COLO829 (cell line): ENCODE data around the gene COL25A1.

Source experiments
- DNase-seq: peaks from one replicate; pipeline ENCODE4 v3.0.0; 2012; ENCODE audit warnings: low spot score

Gene COL25A1

DNA sequence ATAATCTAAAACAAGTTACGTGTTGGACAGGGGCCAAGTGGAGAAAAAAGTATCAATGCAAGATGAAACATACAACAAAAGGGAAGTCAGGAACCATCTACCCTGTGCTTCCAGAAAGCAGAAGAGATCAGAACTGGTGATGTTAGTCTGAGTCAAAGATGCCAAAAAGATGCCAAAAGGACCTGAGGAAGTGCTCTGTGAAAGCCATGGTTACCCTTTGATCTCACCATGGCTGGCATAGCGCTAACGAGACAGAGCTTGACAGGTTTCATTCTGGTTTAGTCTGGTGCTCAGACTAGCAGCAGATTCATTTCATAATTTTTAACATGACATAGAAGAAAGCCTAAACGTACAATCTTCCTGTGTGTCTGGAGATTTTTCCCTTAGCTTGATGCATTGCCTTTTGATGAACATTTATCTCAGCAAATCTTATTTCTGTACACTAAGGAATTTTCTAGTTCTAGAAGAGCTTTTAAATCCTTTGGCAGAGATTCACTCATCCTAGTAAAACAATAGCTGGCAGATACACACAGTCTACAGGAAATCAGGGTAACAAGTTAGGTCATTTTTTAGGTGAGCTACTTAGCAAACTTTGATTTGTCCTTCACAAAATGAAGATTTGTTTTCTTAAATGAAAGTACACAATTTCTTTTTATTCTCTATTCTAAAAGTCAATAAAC, 87.7 kb downstream of the COL25A1 start:
- no peak for DNase-seq

- no peak for DNase-seq
Observed at GRCh38 chr4:109213056-109213455, 89.4 kb downstream of the COL25A1 start.

DNA sequence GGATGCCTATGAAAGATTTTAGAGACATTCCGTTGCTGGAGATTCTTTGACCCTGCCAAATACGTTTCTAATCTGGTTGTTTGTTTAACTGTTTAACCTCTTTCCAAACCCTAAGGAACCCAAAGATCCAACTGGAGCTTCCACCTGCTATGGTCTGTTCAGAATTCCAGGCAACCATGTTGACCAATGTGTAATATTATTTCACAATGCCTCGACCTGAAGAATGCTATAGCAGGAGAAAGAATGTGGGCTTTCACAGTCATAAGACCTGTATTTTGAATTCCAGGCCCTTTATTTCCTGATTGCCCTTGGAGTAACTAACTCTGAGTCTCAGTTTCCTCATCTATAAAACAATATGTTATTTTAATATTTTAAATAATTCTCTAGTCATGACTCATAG, 90.8 kb downstream of the COL25A1 start:
- DNase-seq, result no peak

DNA sequence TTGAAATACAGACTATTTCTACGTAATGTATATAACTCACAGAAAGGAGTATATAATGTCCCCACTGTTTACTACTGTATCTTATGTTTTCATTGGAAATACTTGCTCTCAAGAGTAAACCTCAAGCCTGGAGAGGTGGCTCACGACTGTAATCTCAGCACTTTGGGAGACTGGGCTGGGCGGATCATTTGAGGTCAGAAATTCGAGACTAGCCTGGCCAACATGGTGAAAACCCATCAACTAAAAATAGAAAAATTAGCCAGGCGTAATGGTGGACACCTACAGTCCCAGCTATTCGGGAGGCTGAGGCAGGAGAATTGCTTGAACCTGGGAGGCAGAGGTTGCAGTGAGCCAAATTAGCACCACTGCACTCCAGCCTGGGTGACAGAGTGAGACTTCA, 92.8 kb downstream of the COL25A1 start:
- no peak for DNase-seq

GRCh38 chr4:109207898-109208297, 94.6 kb downstream of the COL25A1 start:
- no peak for DNase-seq

GRCh38 chr4:109207061-109207460, 95.4 kb downstream of the COL25A1 start:
- DNase-seq, result peak; percentile 83

GRCh38 chr4:109206620-109207019, 95.8 kb downstream of the COL25A1 start:
- no peak for DNase-seq

- DNase-seq, result no peak
Observed at GRCh38 chr4:109205186-109205585, 97.3 kb downstream of the COL25A1 start.

- DNase-seq, result no peak
Observed at GRCh38 chr4:109199585-109199984, 102.9 kb downstream of the COL25A1 start.

DNA sequence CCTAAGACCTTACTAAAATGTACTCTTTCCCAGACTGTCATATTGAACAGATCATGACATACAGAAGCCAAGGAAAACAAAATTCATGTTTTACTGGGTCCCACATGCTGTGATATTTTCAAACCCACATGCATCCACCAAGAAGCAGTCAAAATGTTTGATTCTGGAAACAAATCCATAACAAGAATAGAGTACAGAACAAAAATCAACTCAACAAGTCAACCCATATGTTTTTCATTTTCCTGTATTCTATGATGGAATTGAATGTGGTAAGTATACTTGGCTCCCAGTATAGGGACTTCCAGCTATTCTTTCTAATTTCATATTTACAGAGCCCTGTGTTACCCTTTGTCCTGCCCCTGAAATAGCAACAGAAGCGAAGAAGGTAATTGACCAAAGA, 106.8 kb downstream of the COL25A1 start:
- DNase-seq, result no peak

GRCh38 chr4:109191216-109191615, 111.2 kb downstream of the COL25A1 start:
- DNase-seq, result no peak

- no peak for DNase-seq
Observed at GRCh38 chr4:109186458-109186945, 116.0 kb downstream of the COL25A1 start.

GRCh38 chr4:109185951-109186350, 116.5 kb downstream of the COL25A1 start:
- DNase-seq, result no peak

GRCh38 chr4:109185548-109185947, 116.9 kb downstream of the COL25A1 start:
- no peak for DNase-seq

GRCh38 chr4:109184491-109184961, 117.9 kb downstream of the COL25A1 start:
- peak; percentile 45 for DNase-seq

- DNase-seq, result peak; percentile 90
Observed at GRCh38 chr4:109183931-109184490, 118.4 kb downstream of the COL25A1 start.

- DNase-seq, result no peak
Observed at GRCh38 chr4:109182696-109183095, 119.8 kb downstream of the COL25A1 start.

DNA sequence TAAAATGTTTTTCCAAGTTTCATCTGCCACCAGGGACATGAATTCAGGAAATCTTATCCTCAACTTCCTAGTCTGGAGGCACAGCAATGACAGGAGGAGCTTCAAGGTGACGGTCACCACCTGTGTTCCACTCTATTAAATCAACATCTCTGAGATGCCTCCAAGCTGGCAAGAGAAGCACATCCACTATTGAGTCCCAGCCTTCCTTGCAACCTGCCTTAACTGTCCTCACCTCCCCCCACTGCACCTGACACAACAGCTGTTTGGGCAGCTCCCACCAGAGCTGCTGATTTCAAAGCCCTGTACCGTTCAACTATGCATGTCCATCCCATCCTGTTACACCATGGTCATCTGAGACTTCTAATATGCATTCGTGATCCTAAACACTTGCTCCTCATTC, 123.4 kb downstream of the COL25A1 start:
- DNase-seq, result no peak

- DNase-seq, result no peak
Observed at GRCh38 chr4:109177096-109177810, 125.2 kb downstream of the COL25A1 start.

- DNase-seq, result no peak
Observed at GRCh38 chr4:109174224-109174953, 128.1 kb downstream of the COL25A1 start.

DNA sequence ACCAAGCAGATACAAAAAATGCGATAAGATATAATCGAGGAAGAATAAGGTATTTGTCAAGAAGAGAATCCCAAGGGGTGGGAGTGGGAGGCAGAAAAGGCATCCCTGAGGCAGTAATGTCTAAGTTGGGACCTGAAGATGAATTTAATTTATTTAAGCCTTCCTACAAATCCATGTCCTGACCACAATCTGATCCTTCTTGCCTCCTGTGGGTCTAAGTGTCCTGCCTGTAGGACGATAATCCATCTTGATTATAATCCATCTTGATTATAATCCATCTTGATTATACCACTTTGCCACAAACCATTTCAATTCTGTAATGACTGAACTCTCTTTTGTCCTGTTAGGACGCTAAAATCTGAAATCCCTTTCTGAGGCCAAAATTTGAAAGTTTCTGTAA, 130.2 kb downstream of the COL25A1 start:
- DNase-seq, result no peak

- no peak for DNase-seq
Observed at GRCh38 chr4:109171070-109171469, 131.4 kb downstream of the COL25A1 start.
